Bronchial epithelial cell (primary cell): ENCODE data around the gene ZPLD1. TPM values are rescaled to one million over a fixed set of nuclear protein-coding genes. Genes with fewer than 3 reads are reported as not detected.

Experiments
- DNase-seq: peaks from one replicate; pipeline ENCODE4 v3.0.0-alpha.2; 2010; ENCODE audit warnings: low read depth
- FAIRE-seq: peaks from 2 replicates; lab custom pipeline; 2011; peaks lifted over from hg19 to GRCh38; lab: Jason Lieb, UNC
- H3K27me3 ChIP-seq: 2 replicates; pipeline ENCODE4 v1.5.1; 2011; ENCODE audit warnings: low read length; ENCODE audit not compliant: control insufficient read depth, insufficient read depth
- H3K36me3 ChIP-seq: 2 replicates; pipeline ENCODE4 v1.5.1; 2011; ENCODE audit warnings: low read length; ENCODE audit not compliant: control insufficient read depth, insufficient read depth
- H3K4me3 ChIP-seq: 2 replicates; pipeline ENCODE4 v1.5.1; 2011; ENCODE audit warnings: mild to moderate bottlenecking, low read depth, low read length, control low read depth
- CTCF ChIP-seq: IDR thresholded peaks from 2 replicates; pipeline ENCODE4 v1.5.1; 2011; ENCODE audit warnings: mild to moderate bottlenecking, moderate library complexity, low read length, control low read depth, inconsistent platforms; ENCODE audit not compliant: insufficient read depth, severe bottlenecking
- total RNA-seq: library from RNA; depleted of rRNA; stranded (reverse); fragments of >200 nt; gene quantifications from 2 replicates; pipeline ENCODE4 v1.2.1, GENCODE V29; 2014

Gene ZPLD1
- total RNA-seq, 1 donor from 2014 or later: 3.9 TPM

- FAIRE-seq: no peak
- no peak for TF ChIP-seq CTCF
- no peaks in the 10 kb centered on the region for H3K27me3 ChIP-seq
These were observed 7.0 kb downstream of the ZPLD1 start for GRCh38 chr3:102441832-102442231.

GRCh38 chr3:102443021-102443420 is 8.2 kb downstream of the ZPLD1 start:
- DNase-seq (peak; percentile 61), FAIRE-seq (no peak)
- H3K36me3 ChIP-seq: no peaks in the 10 kb centered on the region
- no peaks in the 10 kb centered on the region for H3K27me3 ChIP-seq
- no peak overlapping the region for H3K4me3 ChIP-seq
- no peak for TF ChIP-seq CTCF

More at GRCh38 chr3:102441832-102442231, 7.0 kb downstream of the ZPLD1 start:
- H3K36me3 ChIP-seq: no peaks in the 10 kb centered on the region
- H3K4me3 ChIP-seq: no peak overlapping the region
- DNase-seq: no peak

GRCh38 chr3:102444101-102444500 is 9.3 kb downstream of the ZPLD1 start:
- no peaks in the 10 kb centered on the region for H3K27me3 ChIP-seq
- no peaks in the 10 kb centered on the region for H3K36me3 ChIP-seq
- FAIRE-seq (no peak), DNase-seq (no peak)
- TF ChIP-seq CTCF: no peak
- no peak overlapping the region for H3K4me3 ChIP-seq

- Histone ChIP-seq H3K36me3 (no peaks in the 10 kb centered on the region), H3K4me3 (no peak overlapping the region), H3K27me3 (no peaks in the 10 kb centered on the region)
- no peak for TF ChIP-seq CTCF
- FAIRE-seq (no peak), DNase-seq (peak; percentile 87)
These were observed 12.5 kb downstream of the ZPLD1 start for GRCh38 chr3:102447272-102447671.

GRCh38 chr3:102449341-102449740 is 14.5 kb downstream of the ZPLD1 start:
- Histone ChIP-seq H3K27me3 (no peaks in the 10 kb centered on the region), H3K4me3 (no peak overlapping the region), H3K36me3 (no peaks in the 10 kb centered on the region)
- no peak for TF ChIP-seq CTCF
- FAIRE-seq (no peak), DNase-seq (peak; percentile 34)

- DNase-seq (no peak), FAIRE-seq (no peak)
- H3K36me3 ChIP-seq: no peaks in the 10 kb centered on the region
These were observed 15.1 kb downstream of the ZPLD1 start for GRCh38 chr3:102449930-102450329.

More at GRCh38 chr3:102449930-102450329, 15.1 kb downstream of the ZPLD1 start:
- TF ChIP-seq CTCF: no peak
- Histone ChIP-seq H3K4me3 (no peak overlapping the region), H3K27me3 (no peaks in the 10 kb centered on the region)
